ENCODE results near the gene TNFRSF8. TPM values are rescaled to one million over a fixed set of nuclear protein-coding genes. Genes with fewer than 3 reads are reported as not detected.
A peak's percentile ranks its signal among the peaks of the same experiment; 100 is the strongest.

TNFRSF8 gene
- total and polyA plus RNA-seq, 2 of the 4 experiments (the other 2 are of a cell fraction) = under 0.01 to 0.31 TPM

DNA sequence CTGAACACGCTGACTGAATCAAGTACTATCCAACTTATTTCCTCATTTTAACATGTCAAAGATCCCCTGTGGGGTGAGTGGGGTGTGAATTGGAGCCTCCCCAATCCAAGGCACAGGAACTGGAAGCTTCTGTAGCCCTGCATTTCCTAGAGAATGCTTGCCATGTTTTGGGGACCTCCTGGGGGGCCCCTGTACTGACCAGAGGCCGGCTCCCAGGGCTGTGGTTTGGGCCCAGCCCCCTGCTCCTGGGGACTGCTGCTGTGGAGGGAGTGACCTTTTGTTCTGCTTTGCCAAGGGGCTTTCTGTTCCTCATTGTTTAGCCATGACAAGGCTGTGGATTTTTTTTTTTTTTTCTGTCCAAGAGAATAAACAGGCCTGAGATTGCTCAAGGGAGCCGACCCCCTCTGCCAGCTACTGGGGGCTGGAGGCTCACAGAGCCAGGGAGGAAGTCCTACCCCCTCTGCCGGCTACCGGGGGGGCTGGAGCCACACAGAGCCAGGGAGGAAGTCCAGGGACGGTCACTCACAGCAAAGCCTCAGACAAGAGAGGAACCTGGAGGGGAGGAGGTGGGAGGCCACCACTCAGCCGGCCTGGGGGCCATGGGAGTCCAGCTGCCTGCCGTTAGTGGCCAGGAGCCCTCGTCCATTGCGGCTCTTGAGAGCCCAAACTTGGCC, 121.0 kb downstream of the TNFRSF8 start (continued):
- peak; percentile 67; the same call in 1 of the 2 replicates for TF ChIP-seq FOS (IDR thresholded peaks at IDR 0.05; ENCODE audit: low read depth, low read length)
- TF ChIP-seq RAD21 (IDR thresholded peaks at IDR 0.05; ENCODE audit: low read length) = peak; percentile 59

- POLR2A ChIA-PET (ENCODE audit: unreplicated experiment) = no interaction called here
- no peak overlapping the region for H3K4me2 ChIP-seq (ENCODE audit: low read depth, low read length)
- no peak for TF ChIP-seq RAD21 (IDR thresholded peaks at IDR 0.05; ENCODE audit: low read length)
- no peak for TF ChIP-seq BHLHE40 (IDR thresholded peaks at IDR 0.05; ENCODE audit: low read depth, low read length)
- no peak for TF ChIP-seq USF2 (IDR thresholded peaks at IDR 0.05; ENCODE audit: low read depth, low read length)
- no peak for TF ChIP-seq ELK1 (IDR thresholded peaks at IDR 0.05; ENCODE audit: borderline replicate concordance, low read depth, low read length)
- no peak for TF ChIP-seq SMC3 (IDR thresholded peaks at IDR 0.05; ENCODE audit: low read depth, low read length)
- no peak for TF ChIP-seq RFX5 (IDR thresholded peaks at IDR 0.05; ENCODE audit: low read depth, low read length)
- no peak for TF ChIP-seq FOS (IDR thresholded peaks at IDR 0.05; ENCODE audit: low read depth, low read length)
- TF ChIP-seq CEBPB (IDR thresholded peaks at IDR 0.05; ENCODE audit: low read depth, low read length) = no peak
- no peak for TF ChIP-seq CTCF (conservative IDR thresholded peaks at IDR 0.05; ENCODE audit: low read depth, low read length)
These were observed 122.2 kb downstream of the TNFRSF8 start for GRCh38 chr1:12185036-12185917.

More at GRCh38 chr1:12185036-12185917, 122.2 kb downstream of the TNFRSF8 start:
- peak overlapping the region; percentile 90 for H2BK120ac ChIP-seq (ENCODE audit: low read depth, low read length)
- H3K27me3 ChIP-seq (ENCODE audit: control insufficient read depth, insufficient read depth, low read length) = no peaks in the 10 kb centered on the region
- H2AFZ ChIP-seq (replicated peaks; ENCODE audit: low read length, poor library complexity) = peak overlapping the region; percentile 83
- H4K8ac ChIP-seq (ENCODE audit: low read depth in 2 of 2, low read length in 2 of 2) = peak overlapping the region; percentile 95
- no TSS peak for BruUV-seq (replicated peaks)
- no peak overlapping the region for H3K56ac ChIP-seq (ENCODE audit: extremely low read depth, insufficient read depth, low read length)
- intact Hi-C loops (cut with micrococcal nuclease) = no loop called here
- ATAC-seq (ENCODE audit: low read depth) (no peak), DNase-seq (no peak)
- peak overlapping the region; percentile 58 for H3K9ac ChIP-seq (ENCODE audit: low read depth, low read length)
- dilution Hi-C loops (cut with HindIII; ENCODE audit: low sequenced_read_pairs, unreplicated experiment) = no loop called here
- H3K4me1 ChIP-seq (ENCODE audit: control insufficient read depth, insufficient read depth, low read length) = peaks cover 32% of the 10 kb centered on the region
- H4K91ac ChIP-seq (ENCODE audit: insufficient read depth, low read depth, low read length) = peak overlapping the region; percentile 96
- H4K5ac ChIP-seq (ENCODE audit: low read depth, low read length) = peak overlapping the region; percentile 90
- H2BK5ac ChIP-seq (ENCODE audit: low read depth, low read length, poor library complexity, severe bottlenecking) = peak overlapping the region; percentile 25
- H3K4ac ChIP-seq (ENCODE audit: low read depth, low read length) = peak overlapping the region; percentile 88
- in situ Hi-C loops (cut with MboI; ENCODE audit: low sequenced_read_pairs) = no loop called here
- peak overlapping the region; percentile 67; the same call in 1 of the 3 replicates for H2BK15ac ChIP-seq (ENCODE audit: low read depth, low read length)
- peak overlapping the region; percentile 65; the same call in 1 of the 2 replicates for H2BK20ac ChIP-seq (ENCODE audit: low read depth, low read length)
- H3K79me1 ChIP-seq (ENCODE audit: low read depth in 1 of 2, low read length in 2 of 2) = peaks cover 0 to 4% of the 10 kb centered on the region in 2 experiments; a peak in 3 of 4 replicates
- H4K20me1 ChIP-seq (ENCODE audit: insufficient read depth, low read length) = no peaks in the 10 kb centered on the region
- peak overlapping the region; percentile 56 for H3K14ac ChIP-seq (replicated peaks; ENCODE audit: low read depth, low read length)
- no peaks in the 10 kb centered on the region for H3K9me3 ChIP-seq (ENCODE audit: control insufficient read depth, insufficient read depth, low read length)
- peak overlapping the region; percentile 80; the same call in 1 of the 2 replicates for H3K18ac ChIP-seq (ENCODE audit: low read depth, low read length)
- H3K23ac ChIP-seq (ENCODE audit: low read depth, low read length) = peak overlapping the region; percentile 8; the same call in 1 of the 2 replicates
- 75% methylated on average over 6 of the region's 19 CpGs; no CpG with 5 or more reads in 1 of the 2 experiments for whole genome bisulfite sequencing, 2 experiments (ENCODE audit: extremely low coverage in 2 of 2, insufficient read length in 1 of 2)
- peak overlapping the region; percentile 96 for H2AK9ac ChIP-seq (replicated peaks; ENCODE audit: low read depth, low read length, poor library complexity)
- CTCF ChIA-PET = interaction anchor here (2.3 kb wide), 1 partner anchor 60 kb away, joined by 9 read pairs; no protein-coding TSS in a partner anchor
- H3K36me3 ChIP-seq (ENCODE audit: control insufficient read depth, insufficient read depth, low read length) = no peaks in the 10 kb centered on the region
- no peak overlapping the region for H3K4me3 ChIP-seq (ENCODE audit: insufficient read depth, low read depth, low read length)
- H3K9me1 ChIP-seq (ENCODE audit: insufficient read depth, low read length) = no peaks in the 10 kb centered on the region
- H3K27ac ChIP-seq (ENCODE audit: insufficient read depth, low read length) = peak overlapping the region; percentile 69
- peak overlapping the region; percentile 92 for H2AK5ac ChIP-seq (ENCODE audit: low read depth, low read length)

All from IMR-90 (cell line).